SU-DHL-6 (cell line): ENCODE data around the gene TMEM11.

Experiments used
- H2AFZ ChIP-seq: fragments of 200-600 bp; sonication (generic); 2 replicates; pipeline ENCODE4 v1.6.1; 2014; ENCODE audit warnings: low read depth, mild to moderate bottlenecking, moderate library complexity, mixed read lengths, antibody characterized with exemption, low read length; ENCODE audit not compliant: severe bottlenecking
- H3F3A ChIP-seq: fragments of 200-600 bp; shearing (Covaris generic); 2 replicates; pipeline ENCODE4 v1.6.0; 2016; ENCODE audit warnings: antibody characterized with exemption, mild to moderate bottlenecking; ENCODE audit not compliant: insufficient read depth
- H3K27ac ChIP-seq: fragments of 200-600 bp; sonication (generic); 2 replicates; pipeline ENCODE4 v1.5.1; 2016; ENCODE audit warnings: low read depth, mild to moderate bottlenecking, low read length, moderate library complexity, mixed read lengths
- H3K27me3 ChIP-seq: fragments of 200-600 bp; sonication (generic), shearing (Covaris generic); 2 replicates; pipeline ENCODE4 v1.6.0; 2014; ENCODE audit warnings: mild to moderate bottlenecking, low read length
- H3K36me3 ChIP-seq: fragments of 200-600 bp; sonication (generic); 2 replicates; pipeline ENCODE4 v1.6.1; 2014; ENCODE audit warnings: mild to moderate bottlenecking, low read length, mixed read lengths
- H3K4me2 ChIP-seq: fragments of 300-600, 200-600 bp; shearing (Covaris generic), sonication (generic); 2 replicates; pipeline ENCODE4 v1.6.0; 2014; ENCODE audit warnings: low read length, low read depth, mild to moderate bottlenecking; ENCODE audit not compliant: poor library complexity, severe bottlenecking
- H3K4me3 ChIP-seq: fragments of 200-600 bp; sonication (generic); 2 replicates; pipeline ENCODE4 v1.5.1; 2014; ENCODE audit warnings: antibody characterized with exemption, low read length, mild to moderate bottlenecking, mixed read lengths; ENCODE audit not compliant: insufficient read depth, poor library complexity, severe bottlenecking
- H3K79me2 ChIP-seq: fragments of 200-600 bp; sonication (generic); 2 replicates; pipeline ENCODE4 v1.6.1; 2014; ENCODE audit warnings: mild to moderate bottlenecking, low read length, moderate library complexity; ENCODE audit not compliant: insufficient read depth
- H3K9ac ChIP-seq: fragments of 200-600 bp; sonication (generic); 2 replicates; pipeline ENCODE4 v1.7.0; 2014; ENCODE audit warnings: mild to moderate bottlenecking, low read length
- H3K9me2 ChIP-seq: fragments of 200-600 bp; sonication (generic); replicated peaks from 2 replicates; pipeline ENCODE4 v1.6.1; 2014; ENCODE audit warnings: low read length; ENCODE audit not compliant: insufficient read depth
- H3K9me3 ChIP-seq: fragments of 200-600 bp; sonication (generic); 2 replicates; pipeline ENCODE4 v1.6.1; 2014; ENCODE audit warnings: low read length, mixed read lengths; ENCODE audit not compliant: insufficient read depth
- H4K20me1 ChIP-seq: fragments of 200-600 bp; sonication (generic); 2 replicates; pipeline ENCODE4 v1.6.1; 2014; ENCODE audit warnings: low read depth, mild to moderate bottlenecking, antibody characterized with exemption, low read length, moderate library complexity, mixed read lengths
- EZH2phosphoT487 ChIP-seq: fragments of 200-600 bp; sonication (generic), shearing (Covaris generic); conservative IDR thresholded peaks from 2 replicates; pipeline ENCODE4 v1.6.1; 2018; ENCODE audit warnings: mild to moderate bottlenecking, antibody characterized with exemption, low read length, moderate library complexity, mixed read lengths
- TF ChIP-seq, protein P1 (sequence below): fragments of 200-600 bp; sonication (generic); IDR thresholded peaks from one replicate; pipeline ENCODE4 v1.5.1; 2017; ENCODE audit warnings: antibody characterized with exemption, mild to moderate bottlenecking, low read length, moderate library complexity; ENCODE audit not compliant: insufficient read depth, poor library complexity, severe bottlenecking

TMEM11 gene

DNA sequence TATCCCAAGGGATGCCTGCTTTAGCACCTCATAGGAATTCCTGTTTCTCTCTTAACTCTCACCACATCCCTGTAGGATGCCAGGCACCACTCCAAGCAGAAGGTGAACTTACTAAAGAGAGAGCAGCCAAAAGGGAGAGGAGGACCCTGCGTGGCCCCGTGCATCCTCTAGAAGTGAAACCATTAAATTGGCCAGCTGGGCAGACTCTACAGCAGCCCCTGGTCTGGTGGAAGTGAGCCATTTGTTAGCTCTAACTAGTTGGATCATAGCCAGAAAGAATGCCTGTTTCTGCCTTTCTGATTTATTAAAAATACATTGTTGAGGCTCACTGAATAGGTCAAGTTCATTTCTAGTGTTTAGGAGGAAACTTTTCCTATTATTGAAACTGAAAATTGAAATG lies 22.3 kb downstream of the TMEM11 start:
- H3K4me2 ChIP-seq: no peak overlapping the region
- no peak overlapping the region for H2AFZ ChIP-seq
- no peak overlapping the region for H3K27ac ChIP-seq
- no peaks in the 10 kb centered on the region for H3K9me2 ChIP-seq
- no peak overlapping the region for H3K9ac ChIP-seq
- no peaks in the 10 kb centered on the region for H3K27me3 ChIP-seq
- no peaks in the 10 kb centered on the region for H3K36me3 ChIP-seq
- no peak for TF ChIP-seq EZH2phosphoT487
- TF ChIP-seq, protein P1, sequence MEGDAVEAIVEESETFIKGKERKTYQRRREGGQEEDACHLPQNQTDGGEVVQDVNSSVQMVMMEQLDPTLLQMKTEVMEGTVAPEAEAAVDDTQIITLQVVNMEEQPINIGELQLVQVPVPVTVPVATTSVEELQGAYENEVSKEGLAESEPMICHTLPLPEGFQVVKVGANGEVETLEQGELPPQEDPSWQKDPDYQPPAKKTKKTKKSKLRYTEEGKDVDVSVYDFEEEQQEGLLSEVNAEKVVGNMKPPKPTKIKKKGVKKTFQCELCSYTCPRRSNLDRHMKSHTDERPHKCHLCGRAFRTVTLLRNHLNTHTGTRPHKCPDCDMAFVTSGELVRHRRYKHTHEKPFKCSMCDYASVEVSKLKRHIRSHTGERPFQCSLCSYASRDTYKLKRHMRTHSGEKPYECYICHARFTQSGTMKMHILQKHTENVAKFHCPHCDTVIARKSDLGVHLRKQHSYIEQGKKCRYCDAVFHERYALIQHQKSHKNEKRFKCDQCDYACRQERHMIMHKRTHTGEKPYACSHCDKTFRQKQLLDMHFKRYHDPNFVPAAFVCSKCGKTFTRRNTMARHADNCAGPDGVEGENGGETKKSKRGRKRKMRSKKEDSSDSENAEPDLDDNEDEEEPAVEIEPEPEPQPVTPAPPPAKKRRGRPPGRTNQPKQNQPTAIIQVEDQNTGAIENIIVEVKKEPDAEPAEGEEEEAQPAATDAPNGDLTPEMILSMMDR: no peak
- H3K79me2 ChIP-seq: no peaks in the 10 kb centered on the region
- no peaks in the 10 kb centered on the region for H3K9me3 ChIP-seq
- no peaks in the 10 kb centered on the region; the same call in 1 of the 2 replicates for H3F3A ChIP-seq
- H4K20me1 ChIP-seq: no peaks in the 10 kb centered on the region
- no peak overlapping the region for H3K4me3 ChIP-seq

DNA sequence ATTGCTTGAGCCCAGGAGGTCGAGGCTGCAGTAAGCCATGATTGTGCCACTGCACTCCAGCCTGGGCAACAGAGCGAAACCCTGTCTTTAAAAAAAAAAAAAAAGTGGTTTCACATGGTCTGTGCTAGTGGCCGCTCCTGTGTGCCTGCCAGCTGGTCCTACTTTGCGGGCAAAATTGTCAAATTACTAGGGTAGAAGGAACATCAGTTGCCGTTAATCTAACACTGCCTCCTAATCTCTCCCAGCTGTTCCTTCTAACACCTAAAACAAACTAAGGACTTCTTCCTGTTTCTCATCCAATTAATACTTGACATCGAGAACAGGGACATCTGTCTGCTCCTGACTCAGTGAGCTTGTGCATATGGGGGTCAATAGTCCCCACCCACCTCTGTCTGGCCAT lies 23.9 kb downstream of the TMEM11 start:
- Histone ChIP-seq H3K79me2 (no peaks in the 10 kb centered on the region), H3K36me3 (no peaks in the 10 kb centered on the region), H3K9me3 (no peaks in the 10 kb centered on the region), H3K27ac (no peak overlapping the region), H3K9me2 (no peaks in the 10 kb centered on the region), H3K27me3 (no peaks in the 10 kb centered on the region), H2AFZ (no peak overlapping the region), H4K20me1 (no peaks in the 10 kb centered on the region), H3F3A (no peaks in the 10 kb centered on the region; the same call in 1 of the 2 replicates), H3K4me3 (no peak overlapping the region), H3K4me2 (no peak overlapping the region), H3K9ac (no peak overlapping the region)
- TF ChIP-seq, protein P1: no peak
- TF ChIP-seq EZH2phosphoT487: no peak

DNA sequence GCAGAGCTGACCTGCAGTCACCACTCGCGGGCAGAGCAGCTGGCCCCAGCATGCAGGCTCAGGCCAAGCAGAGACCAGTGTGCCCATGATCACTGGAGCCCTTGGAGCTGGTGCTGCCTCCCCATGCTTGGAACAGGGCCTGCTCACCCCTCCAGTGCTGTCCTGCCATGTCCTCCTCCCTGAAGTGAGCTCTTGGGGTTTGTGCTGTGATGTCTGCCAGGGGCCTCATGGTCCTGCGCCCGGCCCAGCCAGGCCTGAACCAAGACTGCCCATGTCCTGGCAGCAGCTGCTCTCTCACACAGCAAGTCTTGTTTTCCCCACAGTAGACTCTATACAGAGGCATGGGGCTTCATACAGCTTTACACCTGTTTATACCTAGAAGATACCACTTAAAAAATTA lies 24.6 kb downstream of the TMEM11 start:
- Histone ChIP-seq H3K27ac (no peak overlapping the region), H3K27me3 (no peaks in the 10 kb centered on the region), H3K79me2 (no peaks in the 10 kb centered on the region), H2AFZ (no peak overlapping the region), H3K9ac (no peak overlapping the region), H3K9me2 (no peaks in the 10 kb centered on the region), H3K4me2 (no peak overlapping the region), H3K4me3 (no peak overlapping the region), H4K20me1 (no peaks in the 10 kb centered on the region), H3K9me3 (no peaks in the 10 kb centered on the region), H3F3A (no peaks in the 10 kb centered on the region), H3K36me3 (no peaks in the 10 kb centered on the region)
- TF ChIP-seq, protein P1: no peak
- TF ChIP-seq EZH2phosphoT487: no peak
